Breast epithelium (tissue), 3 donors: ENCODE data around the gene CNTNAP2.

Experiments used
- POLR2A ChIP-seq: fragments of 450-650 bp; IDR thresholded peaks from one replicate; pipeline ENCODE4 v1.6.1; 2016; ENCODE audit warnings: antibody characterized with exemption, mild to moderate bottlenecking, moderate library complexity
- POLR2AphosphoS5 ChIP-seq, 3 donors: sonication (generic); formaldehyde crosslinking; IDR thresholded peaks; one replicate each; pipeline ENCODE4 v1.6.1; 2017; ENCODE audit warnings: antibody characterized with exemption in 3 of 3
- TF ChIP-seq, protein P1 (sequence below), 3 donors: fragments of 450-650 bp; IDR thresholded peaks; one replicate each; pipeline ENCODE4 v1.5.1; 2016 to 2017; ENCODE audit warnings: antibody characterized with exemption in 3 of 3, mild to moderate bottlenecking in 3 of 3, moderate library complexity in 3 of 3

DNA sequence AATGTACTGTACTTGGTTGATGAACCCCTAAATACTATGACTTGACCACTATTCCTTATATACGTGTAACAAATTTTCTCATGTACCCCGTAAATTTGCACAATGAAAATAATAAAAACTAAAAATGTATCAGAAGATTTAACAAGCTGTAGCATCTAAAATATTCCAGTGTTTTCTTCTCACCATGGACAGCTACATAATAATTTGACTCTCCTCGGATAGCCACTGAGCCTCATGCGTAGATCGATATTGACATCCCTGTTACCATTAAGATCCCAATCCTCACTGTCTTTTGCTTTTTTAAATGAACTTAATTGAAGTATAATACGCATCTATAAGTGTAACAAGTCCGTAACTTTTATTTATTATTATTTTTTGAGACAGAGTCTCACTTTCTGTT lies 2294.3 kb downstream of the CNTNAP2 start:
- no peak for TF ChIP-seq POLR2AphosphoS5 (IDR thresholded peaks at IDR 0.05)
- no peak for TF ChIP-seq POLR2A
- TF ChIP-seq, protein P1, sequence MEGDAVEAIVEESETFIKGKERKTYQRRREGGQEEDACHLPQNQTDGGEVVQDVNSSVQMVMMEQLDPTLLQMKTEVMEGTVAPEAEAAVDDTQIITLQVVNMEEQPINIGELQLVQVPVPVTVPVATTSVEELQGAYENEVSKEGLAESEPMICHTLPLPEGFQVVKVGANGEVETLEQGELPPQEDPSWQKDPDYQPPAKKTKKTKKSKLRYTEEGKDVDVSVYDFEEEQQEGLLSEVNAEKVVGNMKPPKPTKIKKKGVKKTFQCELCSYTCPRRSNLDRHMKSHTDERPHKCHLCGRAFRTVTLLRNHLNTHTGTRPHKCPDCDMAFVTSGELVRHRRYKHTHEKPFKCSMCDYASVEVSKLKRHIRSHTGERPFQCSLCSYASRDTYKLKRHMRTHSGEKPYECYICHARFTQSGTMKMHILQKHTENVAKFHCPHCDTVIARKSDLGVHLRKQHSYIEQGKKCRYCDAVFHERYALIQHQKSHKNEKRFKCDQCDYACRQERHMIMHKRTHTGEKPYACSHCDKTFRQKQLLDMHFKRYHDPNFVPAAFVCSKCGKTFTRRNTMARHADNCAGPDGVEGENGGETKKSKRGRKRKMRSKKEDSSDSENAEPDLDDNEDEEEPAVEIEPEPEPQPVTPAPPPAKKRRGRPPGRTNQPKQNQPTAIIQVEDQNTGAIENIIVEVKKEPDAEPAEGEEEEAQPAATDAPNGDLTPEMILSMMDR (IDR thresholded peaks at IDR 0.05): no peak
